HG02981 (cell line): Measurements from ENCODE around the gene SNX24.
"Not testable (repeated sequence)": the region's sequence is repeated elsewhere in the genome, so short reads cannot be mapped to it uniquely, and the experiment has no call there.

ENCODE experiments used
- ATAC-seq: cut with Tn5 transposase; IDR thresholded peaks from one replicate; pipeline ENCODE4 v1.9.1; 2021; ENCODE audit warnings: mild to moderate bottlenecking, moderate library complexity; ENCODE audit not compliant: unreplicated experiment

The SNX24 gene

GRCh38 chr5:122845229-122846050 is at the start of gene SNX24:
Gene SNX24 (plus strand): TSS chr5:122845613. CDS start chr5:122845634, 21 bp downstream.
- ATAC-seq: peak; percentile 83

DNA sequence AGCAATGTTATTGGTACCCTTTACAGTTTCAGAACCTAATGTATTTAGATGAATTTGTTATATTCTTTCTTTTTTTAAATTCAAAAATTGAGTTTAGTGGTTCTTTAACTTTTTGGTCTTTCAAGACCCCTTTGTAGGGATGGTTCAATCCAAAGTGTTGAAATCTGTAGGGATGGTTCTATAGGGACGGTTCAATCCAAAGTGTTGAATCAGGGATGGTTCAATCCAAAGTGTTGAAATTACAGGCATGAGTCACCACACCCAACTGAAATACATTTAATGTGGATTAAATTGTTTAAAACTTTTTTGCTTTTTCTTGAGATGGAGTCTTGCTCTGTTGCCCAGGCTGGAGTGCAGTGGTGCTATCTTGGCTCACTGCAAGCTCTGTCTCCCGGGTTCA is 39.9 kb upstream of the SNX24 start:
- no peak for ATAC-seq

- ATAC-seq: no peak
Measured at GRCh38 chr5:122810405-122810804, 35.0 kb upstream of the SNX24 start.

DNA sequence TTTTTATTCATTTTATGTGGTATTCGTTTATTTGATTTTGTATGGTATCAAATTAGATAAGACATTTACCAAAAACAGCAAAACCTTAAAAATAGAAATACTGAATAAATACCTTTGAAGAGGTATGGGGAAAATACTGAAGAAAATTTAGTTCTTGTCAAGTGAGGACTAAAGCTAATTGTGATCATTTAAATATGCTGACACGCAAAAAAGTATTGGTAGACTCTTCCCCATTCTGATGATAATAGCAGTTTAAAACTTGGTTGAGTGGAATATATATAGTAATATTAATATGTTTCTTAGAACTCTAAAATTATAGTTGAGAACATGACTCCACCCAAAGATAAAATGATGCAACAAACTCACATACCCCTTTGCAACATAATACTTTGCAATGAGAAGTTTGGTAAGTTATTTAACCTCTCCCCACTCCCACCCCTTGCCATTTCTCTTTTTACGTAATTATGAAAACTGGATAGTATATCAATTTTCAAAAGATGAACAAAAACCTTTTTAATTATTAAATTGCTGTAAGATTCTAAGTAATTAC is 30.1 kb upstream of the SNX24 start:
- no peak for ATAC-seq

DNA sequence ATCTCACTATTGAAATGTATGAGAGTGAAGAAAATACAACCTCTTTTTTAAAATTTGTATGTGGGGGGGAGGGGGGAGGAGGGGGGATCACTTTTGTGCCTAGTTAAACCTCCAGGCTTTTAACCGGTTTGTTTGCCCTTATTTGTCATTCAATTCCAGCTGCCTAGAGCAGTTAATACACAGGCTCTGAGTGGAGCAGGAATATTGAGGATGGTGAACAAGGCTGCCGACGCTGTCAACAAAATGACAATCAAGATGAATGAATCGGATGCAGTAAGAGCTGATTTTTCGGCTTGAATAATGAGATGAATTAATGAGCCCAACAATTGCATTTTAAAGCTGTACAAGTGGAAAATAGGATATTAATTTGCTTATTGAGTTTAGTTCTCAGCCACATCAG is 28.7 kb upstream of the SNX24 start:
- no peak for ATAC-seq

- no peak for ATAC-seq
Measured at GRCh38 chr5:122831984-122832383, 13.4 kb upstream of the SNX24 start.

GRCh38 chr5:122835681-122836080 is 9.7 kb upstream of the SNX24 start:
- no peak for ATAC-seq

GRCh38 chr5:122836947-122837346 is 8.5 kb upstream of the SNX24 start:
- ATAC-seq: no peak

DNA sequence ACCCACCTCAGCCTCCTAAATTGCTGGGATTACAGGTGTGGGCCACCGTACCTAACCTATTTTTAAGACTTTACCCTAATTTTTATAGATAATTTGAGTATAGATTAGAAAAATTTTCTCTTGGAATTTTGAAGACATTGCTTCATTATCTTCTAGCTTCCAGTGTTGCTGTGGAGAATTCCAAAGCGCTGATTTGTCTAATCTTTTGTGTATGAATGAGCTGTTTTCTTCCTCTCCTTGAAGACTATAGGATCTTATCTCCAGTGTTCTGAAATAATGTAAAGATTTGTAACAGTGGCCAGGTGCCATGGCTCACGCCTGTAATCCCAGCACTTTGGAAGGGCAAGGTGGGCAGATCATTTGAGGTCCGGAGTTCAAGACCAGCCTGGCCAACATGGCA is 5.7 kb upstream of the SNX24 start:
- no peak for ATAC-seq

DNA sequence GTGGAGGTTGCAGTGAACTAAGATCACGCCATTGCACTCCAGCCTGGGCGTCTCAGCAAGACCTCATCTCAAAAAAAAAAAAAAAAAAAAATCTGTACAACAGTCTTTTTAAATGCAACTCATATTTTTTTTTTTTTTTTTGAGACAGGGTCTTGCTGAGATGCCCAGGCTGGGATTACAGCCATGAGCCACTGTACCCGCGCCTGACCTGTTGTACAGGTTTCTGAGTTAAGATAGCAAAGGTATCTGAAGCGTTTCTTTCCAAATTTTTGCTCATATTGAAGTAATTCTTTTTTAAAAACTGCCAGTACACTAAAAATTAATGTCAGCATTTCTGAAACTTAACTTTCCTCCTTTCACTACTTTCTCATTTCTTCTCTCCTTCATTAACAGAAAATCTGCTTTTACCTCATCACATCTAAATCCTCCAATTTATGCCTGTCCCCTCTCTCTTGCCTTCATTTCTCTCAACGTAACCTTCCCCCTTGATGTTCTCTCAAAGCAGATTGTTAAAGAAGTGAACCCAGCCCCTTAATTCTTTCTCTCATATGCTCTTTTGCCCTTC is 3.3 kb upstream of the SNX24 start:
- no peak for ATAC-seq

- ATAC-seq: no peak
Measured at GRCh38 chr5:122844136-122844909, 1.1 kb upstream of the SNX24 start.

DNA sequence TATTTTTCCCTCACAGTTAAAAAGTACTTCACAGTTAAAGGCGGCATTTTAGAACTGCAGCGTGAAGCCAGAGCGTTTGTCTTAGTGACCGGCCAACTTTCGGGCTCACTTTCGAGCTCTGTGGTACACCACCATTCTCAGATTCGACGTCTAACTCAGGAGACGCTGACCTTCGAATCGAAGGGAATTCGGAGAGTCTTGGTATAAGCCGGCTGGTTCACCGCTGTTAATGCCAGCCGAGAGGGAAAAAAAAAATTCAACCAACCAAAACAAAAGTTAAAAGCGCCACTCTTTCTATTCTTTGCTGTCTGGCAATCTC is 544 bp upstream of the SNX24 start:
- ATAC-seq: peak; percentile 45

GRCh38 chr5:122846051-122846550 is 688 bp downstream of the SNX24 start:
- ATAC-seq: no peak

GRCh38 chr5:122847687-122848081 is 2.3 kb downstream of the SNX24 start:
- ATAC-seq: no peak

GRCh38 chr5:122849771-122850170 is 4.4 kb downstream of the SNX24 start:
- ATAC-seq: no peak

DNA sequence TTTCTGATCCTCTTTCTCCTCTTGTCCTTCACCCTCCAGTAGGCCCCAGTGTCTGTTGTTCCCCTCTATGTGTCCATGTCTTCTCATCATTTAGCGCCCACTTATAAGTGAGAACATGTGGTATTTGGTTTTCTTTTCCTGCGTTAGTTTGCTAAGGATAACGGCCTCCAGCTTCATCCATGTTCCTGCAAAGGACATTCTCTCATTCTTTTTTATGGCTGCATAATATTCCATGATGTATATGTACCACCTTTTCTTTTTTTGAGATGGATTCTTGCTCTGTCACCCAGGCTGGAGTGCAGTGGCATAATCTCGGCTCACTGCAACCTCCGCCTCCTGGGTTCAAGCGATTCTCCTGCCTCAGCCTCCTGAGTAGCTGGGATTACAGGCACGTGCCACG is 12.1 kb downstream of the SNX24 start:
- ATAC-seq: not testable (repeated sequence)

DNA sequence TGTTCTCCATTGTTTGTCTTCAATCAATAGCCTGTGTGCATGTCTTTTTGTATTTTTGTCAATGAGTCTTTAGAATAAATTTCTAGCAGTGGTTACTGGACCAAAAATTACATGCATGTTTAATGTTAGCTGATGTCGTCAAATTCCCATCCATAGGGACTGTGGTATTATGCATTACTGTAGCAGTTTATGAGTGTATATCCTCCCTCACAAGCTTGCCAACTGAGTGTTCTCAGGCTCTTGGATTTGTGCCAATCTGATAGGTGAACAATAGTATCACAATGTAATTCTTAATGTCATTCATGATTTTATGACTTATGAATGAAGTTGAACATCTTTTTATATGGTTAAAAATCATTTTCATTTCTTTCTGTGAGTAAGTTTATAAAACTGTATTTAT is 13.0 kb downstream of the SNX24 start:
- ATAC-seq: no peak

- ATAC-seq: no peak
Measured at GRCh38 chr5:122863240-122863639, 17.8 kb downstream of the SNX24 start.

DNA sequence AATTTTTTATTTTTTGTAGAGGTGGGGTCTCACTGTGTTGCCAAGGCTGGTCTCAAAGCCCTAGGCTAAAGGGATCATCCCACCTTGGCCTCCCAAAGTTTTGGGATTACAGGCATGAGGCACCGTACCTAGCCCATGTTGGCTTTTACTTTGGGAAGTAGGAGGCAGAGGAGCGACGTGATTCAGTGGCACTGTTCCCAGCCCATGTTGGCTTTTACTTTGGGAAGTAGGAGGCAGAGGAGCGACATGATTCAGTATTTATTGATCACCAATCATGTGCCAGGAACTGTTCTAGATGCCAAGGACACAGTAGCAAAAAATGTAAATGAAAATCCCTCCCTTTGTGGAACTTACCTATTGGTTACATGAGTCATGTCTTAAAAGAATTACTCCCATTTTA is 18.3 kb downstream of the SNX24 start:
- ATAC-seq: no peak

GRCh38 chr5:122864400-122864799 is 19.0 kb downstream of the SNX24 start:
- no peak for ATAC-seq

- no peak for ATAC-seq
Measured at GRCh38 chr5:122864842-122865241, 19.4 kb downstream of the SNX24 start.
